Sigmoid colon (tissue), 7 donors: ENCODE measurements around the gene ASPN. TPM values are rescaled to one million over a fixed set of nuclear protein-coding genes. Genes with fewer than 3 reads are reported as not detected.

ENCODE experiments used
- DNase-seq: peaks from one replicate; pipeline ENCODE4 v3.0.0-alpha.2; 2019
- H3K27ac ChIP-seq, 4 donors: fragments of 200-600 bp; sonication (generic); one replicate each; pipeline ENCODE4 v1.5.1; 2016 to 2019; ENCODE audit warnings: mild to moderate bottlenecking in 1 of 4
- H3K27me3 ChIP-seq, 3 donors: fragments of 200-600 bp; sonication (generic); one replicate each; pipeline ENCODE4 v1.5.1; 2019; ENCODE audit warnings: mild to moderate bottlenecking in 1 of 3
- H3K36me3 ChIP-seq, 4 donors: fragments of 200-600 bp; sonication (generic); one replicate each; pipeline ENCODE4 v1.5.1; 2016 to 2019
- H3K4me1 ChIP-seq, 4 donors: fragments of 200-600 bp; sonication (generic); one replicate each; pipeline ENCODE4 v1.5.1; 2017 to 2019
- H3K4me3 ChIP-seq, 4 donors: fragments of 200-600 bp; sonication (generic); one replicate each; pipeline ENCODE4 v1.5.1; 2017 to 2019; ENCODE audit warnings: mild to moderate bottlenecking in 2 of 4, moderate library complexity in 1 of 4
- H3K9me3 ChIP-seq, 4 donors: fragments of 200-600 bp in 3 of 4; sonication (generic) in 3 of 4; one replicate each; pipeline versions ENCODE4 v1.5.1 to v1.6.1; 2013 to 2019
- CTCF ChIP-seq, 4 experiments: fragments of 450-650 bp in 3 of 4; fragments of 200-600 bp in 1 of 4; IDR thresholded peaks; one replicate each; pipeline ENCODE4 v1.5.1; 2016 to 2019; ENCODE audit warnings: antibody characterized with exemption in 4 of 4, mild to moderate bottlenecking in 3 of 4, moderate library complexity in 2 of 4
- EP300 ChIP-seq, 4 donors: sonication (generic); formaldehyde crosslinking; IDR thresholded peaks; one replicate each; pipeline ENCODE4 v1.6.1; 2017; ENCODE audit warnings: antibody characterized with exemption in 4 of 4
- POLR2A ChIP-seq, 2 donors: fragments of 450-650 bp; IDR thresholded peaks; one replicate each; pipeline ENCODE4 v1.6.1; 2016; ENCODE audit warnings: antibody characterized with exemption in 2 of 2, mild to moderate bottlenecking in 2 of 2, moderate library complexity in 2 of 2
- POLR2AphosphoS5 ChIP-seq, 4 donors: sonication (generic); formaldehyde crosslinking; IDR thresholded peaks; one replicate each; pipeline ENCODE4 v1.6.1; 2017; ENCODE audit warnings: antibody characterized with exemption in 4 of 4
- WGBS, 2 donors: extraction: QIAGEN DNeasy Blood & Tissue Kit; methylation state at CpG; one replicate each; pipeline ENCODE4 v1.1.7; 2013; 5-methylcytosine and 5-hydroxymethylcytosine counted together
- intact Hi-C: fragments of 100-400 bp; cut with DNase I; formaldehyde crosslinking; loops from one replicate; pipeline ENCODE4 v1.15.1; 2023
- polyA plus RNA-seq, 3 donors: library from polyadenylated mRNA; stranded (reverse); fragments of 200-250 nt; gene quantifications; one replicate each; pipeline ENCODE4 v1.2.3, GENCODE V29; 2013
- total RNA-seq, 4 donors: library from RNA; depleted of rRNA; stranded (reverse); fragments of >200 nt; gene quantifications; one replicate each; pipeline ENCODE4 v1.1.0, GENCODE V29; 2016
- donor health status: healthy with polysubstance abuse.
- donor health status: Bipolar disorder and iron deficiency.
- donor health status: healthy.

ASPN gene
- total RNA-seq, result 10 to 100 TPM in 3 of 4 donors, 1 to 10 TPM in 1; 9.4 to 96.9 (median 20.2) TPM
- 1 to 10 TPM; 1.5 to 2.5 (median 1.8) TPM for polyA plus RNA-seq

DNA sequence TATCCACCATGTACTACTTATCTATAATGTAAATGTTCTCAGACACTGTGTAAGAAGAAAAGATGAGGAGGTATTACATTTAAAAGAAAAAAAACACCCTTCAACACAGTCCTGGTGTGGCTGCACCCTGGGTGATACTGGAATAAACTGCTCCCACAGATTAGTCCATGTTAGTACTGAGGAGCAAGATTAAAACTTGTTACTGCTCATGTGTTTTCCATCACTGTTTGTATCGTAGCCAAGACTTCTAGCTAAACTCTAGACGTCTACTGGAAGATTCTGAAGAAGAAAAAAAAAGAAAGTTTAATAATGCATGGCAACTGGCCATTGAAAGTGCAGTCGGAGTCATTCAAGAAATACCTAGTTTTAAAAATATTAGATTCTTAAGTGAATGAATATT, at the start of gene ASPN:
Gene ASPN (minus strand): TSS at position 178 of the 400 bp plus-strand sequence.
- WGBS, 2 donors, result 76 to 85% methylated on average over 3 of the region's 3 CpGs
- DNase-seq, result no peak
- peak within 1 kb of the TSS; percentile 61 to 90 (median 74) for H3K27ac ChIP-seq
- no peaks in the 10 kb centered on the region for H3K36me3 ChIP-seq
- TF ChIP-seq CTCF (IDR thresholded peaks at IDR 0.05) (no peak), POLR2AphosphoS5 (IDR thresholded peaks at IDR 0.05) (peak; percentile 43 to 76 (median 72)), EP300 (IDR thresholded peaks at IDR 0.05) (no peak), POLR2A (IDR thresholded peaks at IDR 0.05) (peak in 1 of 2 donors; percentile 19)
- no peaks in the 10 kb centered on the region for H3K9me3 ChIP-seq
- peaks cover 0 to 80% (median 51%) of the 10 kb centered on the region in 4 donors for H3K4me1 ChIP-seq
- H3K27me3 ChIP-seq, result no peaks in the 10 kb centered on the region
- H3K4me3 ChIP-seq, result peak within 1 kb of the TSS in 3 of 4 donors; percentile 4 to 40 (median 27)
- intact Hi-C loops, result no loop called here

GRCh38 chr9:92530893-92531292, 48.6 kb upstream of the ASPN start:
- Histone ChIP-seq H3K27ac (no peak overlapping the region), H3K4me3 (no peak overlapping the region), H3K36me3 (no peaks in the 10 kb centered on the region), H3K4me1 (peaks cover 0 to 15% (median 3%) of the 10 kb centered on the region in 4 donors), H3K27me3 (no peaks in the 10 kb centered on the region), H3K9me3 (no peaks in the 10 kb centered on the region)
- TF ChIP-seq POLR2AphosphoS5 (IDR thresholded peaks at IDR 0.05) (no peak), POLR2A (IDR thresholded peaks at IDR 0.05) (no peak), EP300 (IDR thresholded peaks at IDR 0.05) (no peak), CTCF (IDR thresholded peaks at IDR 0.05) (no peak)
- DNase-seq, result no peak
- intact Hi-C loops, result no loop called here

DNA sequence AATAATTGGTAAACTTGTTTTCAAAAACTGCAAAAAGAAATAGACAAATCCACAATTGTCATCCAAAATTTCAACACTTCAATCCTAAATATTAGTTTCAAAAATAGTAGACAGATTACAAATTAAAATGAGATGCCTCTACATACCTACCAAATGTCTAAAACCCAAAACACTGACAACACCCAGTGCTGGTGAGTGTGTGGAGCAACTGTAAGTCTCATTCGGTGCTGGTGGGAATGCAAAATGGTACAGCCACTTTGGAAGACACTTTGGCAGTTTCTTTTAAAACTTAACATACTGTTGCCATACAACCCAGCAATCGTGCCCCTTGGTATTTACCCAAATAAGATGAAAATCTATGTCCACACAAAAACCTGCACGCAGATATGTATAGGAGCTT, 46.8 kb upstream of the ASPN start:
- peaks cover 0 to 3% (median 0%) of the 10 kb centered on the region in 4 donors for H3K4me1 ChIP-seq
- 96% methylated on average over 3 of the region's 3 CpGs for WGBS, 2 donors

GRCh38 chr9:92528522-92528849, 46.2 kb upstream of the ASPN start:
- WGBS, 2 donors, result 96 to 97% methylated on average over 1 of the region's 1 CpG

More for the DNA sequence above, 46.8 kb upstream of the ASPN start:
- Histone ChIP-seq H3K27ac (no peak overlapping the region), H3K9me3 (no peaks in the 10 kb centered on the region), H3K36me3 (no peaks in the 10 kb centered on the region), H3K4me3 (no peak overlapping the region), H3K27me3 (no peaks in the 10 kb centered on the region)
- intact Hi-C loops, result no loop called here
- TF ChIP-seq POLR2AphosphoS5 (IDR thresholded peaks at IDR 0.05) (no peak), EP300 (IDR thresholded peaks at IDR 0.05) (no peak), CTCF (IDR thresholded peaks at IDR 0.05) (no peak), POLR2A (IDR thresholded peaks at IDR 0.05) (no peak)
- no peak for DNase-seq

More at GRCh38 chr9:92528522-92528849, 46.2 kb upstream of the ASPN start:
- DNase-seq, result no peak
- Histone ChIP-seq H3K27me3 (no peaks in the 10 kb centered on the region), H3K36me3 (no peaks in the 10 kb centered on the region), H3K27ac (no peak overlapping the region), H3K4me1 (no peaks in the 10 kb centered on the region), H3K4me3 (no peak overlapping the region), H3K9me3 (no peaks in the 10 kb centered on the region)
- intact Hi-C loops, result no loop called here
- no peak for TF ChIP-seq CTCF (IDR thresholded peaks at IDR 0.05)
- no peak for TF ChIP-seq EP300 (IDR thresholded peaks at IDR 0.05)
- no peak for TF ChIP-seq POLR2A (IDR thresholded peaks at IDR 0.05)
